Measurements from ENCODE around the gene NRBF2.
A peak's percentile ranks its signal among the peaks of the same experiment; 100 is the strongest.
"Not testable (repeated sequence)": the region's sequence is repeated elsewhere in the genome, so short reads cannot be mapped to it uniquely, and the experiment has no call there.

Gene NRBF2

GRCh38 chr10:63133056-63133820, at the start of gene NRBF2:
Gene NRBF2, plus strand, starts transcription at chr10:63133328. Its CDS starts 143 bp downstream, at chr10:63133471.
- DNase-seq = peak; percentile 97 to 98

GRCh38 chr10:63083406-63083805, 49.7 kb upstream of the NRBF2 start:
- not testable (repeated sequence) for DNase-seq

GRCh38 chr10:63083904-63084689, 49.0 kb upstream of the NRBF2 start:
- peak; percentile 29 to 41 for DNase-seq

- DNase-seq = no peak
Observed at GRCh38 chr10:63084690-63085382, 48.3 kb upstream of the NRBF2 start.

- no peak for DNase-seq
Observed at GRCh38 chr10:63093227-63093626, 39.9 kb upstream of the NRBF2 start.

GRCh38 chr10:63094405-63094804, 38.7 kb upstream of the NRBF2 start:
- DNase-seq = no peak

- DNase-seq = no peak
Observed at GRCh38 chr10:63094881-63095280, 38.2 kb upstream of the NRBF2 start.

- no peak for DNase-seq
Observed at GRCh38 chr10:63099734-63100133, 33.4 kb upstream of the NRBF2 start.

GRCh38 chr10:63101091-63101490, 32.0 kb upstream of the NRBF2 start:
- not testable (repeated sequence) for DNase-seq

- DNase-seq = not testable (repeated sequence)
Observed at GRCh38 chr10:63102279-63102883, 30.7 kb upstream of the NRBF2 start.

GRCh38 chr10:63103178-63103577, 29.9 kb upstream of the NRBF2 start:
- not testable (repeated sequence) for DNase-seq

GRCh38 chr10:63103971-63104409, 29.1 kb upstream of the NRBF2 start:
- DNase-seq = peak; percentile 54 to 63

- DNase-seq = no peak
Observed at GRCh38 chr10:63105225-63106110, 27.7 kb upstream of the NRBF2 start.

GRCh38 chr10:63106111-63106755, 26.9 kb upstream of the NRBF2 start:
- DNase-seq = no peak

- DNase-seq = no peak
Observed at GRCh38 chr10:63107943-63108437, 25.1 kb upstream of the NRBF2 start.

- DNase-seq = no peak
Observed at GRCh38 chr10:63110940-63111339, 22.2 kb upstream of the NRBF2 start.

- no peak for DNase-seq
Observed at GRCh38 chr10:63114031-63114814, 18.9 kb upstream of the NRBF2 start.

- no peak for DNase-seq
Observed at GRCh38 chr10:63115732-63116383, 17.3 kb upstream of the NRBF2 start.

GRCh38 chr10:63116452-63117072, 16.6 kb upstream of the NRBF2 start:
- DNase-seq = no peak
